Transverse colon (tissue), 3 donors: Measurements from ENCODE around the gene PXK.
A peak's percentile ranks its signal among the peaks of the same experiment; 100 is the strongest.

Experiments
- EP300 ChIP-seq: sonication (generic); formaldehyde crosslinking; IDR thresholded peaks from one replicate; pipeline ENCODE4 v1.6.1; 2017; ENCODE audit warnings: antibody characterized with exemption, low read depth
- POLR2A ChIP-seq: fragments of 450-650 bp; IDR thresholded peaks from one replicate; pipeline ENCODE4 v1.6.1; 2016; ENCODE audit warnings: antibody characterized with exemption, mild to moderate bottlenecking, moderate library complexity
- TF ChIP-seq, protein P1 (sequence below), 5 experiments: fragments of 200-600 bp in 3 of 5; fragments of 450-650 bp in 2 of 5; sonication (generic) in 3 of 5; IDR thresholded peaks; 1 replicate in 2 of 5; 2 replicates in 3 of 5; pipeline ENCODE4 v1.5.1; 2016 to 2017; ENCODE audit warnings: antibody characterized with exemption in 5 of 5, inconsistent platforms in 3 of 5, mild to moderate bottlenecking in 2 of 5, moderate library complexity in 1 of 5

GRCh38 chr3:58414538-58415197, 82.0 kb downstream of the PXK start:
- no peak for TF ChIP-seq EP300
- TF ChIP-seq, protein P1, sequence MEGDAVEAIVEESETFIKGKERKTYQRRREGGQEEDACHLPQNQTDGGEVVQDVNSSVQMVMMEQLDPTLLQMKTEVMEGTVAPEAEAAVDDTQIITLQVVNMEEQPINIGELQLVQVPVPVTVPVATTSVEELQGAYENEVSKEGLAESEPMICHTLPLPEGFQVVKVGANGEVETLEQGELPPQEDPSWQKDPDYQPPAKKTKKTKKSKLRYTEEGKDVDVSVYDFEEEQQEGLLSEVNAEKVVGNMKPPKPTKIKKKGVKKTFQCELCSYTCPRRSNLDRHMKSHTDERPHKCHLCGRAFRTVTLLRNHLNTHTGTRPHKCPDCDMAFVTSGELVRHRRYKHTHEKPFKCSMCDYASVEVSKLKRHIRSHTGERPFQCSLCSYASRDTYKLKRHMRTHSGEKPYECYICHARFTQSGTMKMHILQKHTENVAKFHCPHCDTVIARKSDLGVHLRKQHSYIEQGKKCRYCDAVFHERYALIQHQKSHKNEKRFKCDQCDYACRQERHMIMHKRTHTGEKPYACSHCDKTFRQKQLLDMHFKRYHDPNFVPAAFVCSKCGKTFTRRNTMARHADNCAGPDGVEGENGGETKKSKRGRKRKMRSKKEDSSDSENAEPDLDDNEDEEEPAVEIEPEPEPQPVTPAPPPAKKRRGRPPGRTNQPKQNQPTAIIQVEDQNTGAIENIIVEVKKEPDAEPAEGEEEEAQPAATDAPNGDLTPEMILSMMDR (IDR thresholded peaks at IDR 0.05) = peak; percentile 76 to 86 (median 85)
- no peak for TF ChIP-seq POLR2A
